Neuron (in vitro differentiated cells): ENCODE data around the gene TRPM3.

ENCODE experiments used
- H2AFZ ChIP-seq: one replicate; pipeline ENCODE4 v1.6.1; 2013; ENCODE audit warnings: low read depth, mild to moderate bottlenecking, inconsistent platforms, low read length, moderate library complexity
- H3K27me3 ChIP-seq: one replicate; pipeline ENCODE4 v1.6.1; 2013; ENCODE audit warnings: low read length; ENCODE audit not compliant: insufficient read depth
- H3K36me3 ChIP-seq: one replicate; pipeline ENCODE4 v1.6.1; 2013; ENCODE audit warnings: low read length; ENCODE audit not compliant: insufficient read depth
- H3K4me1 ChIP-seq: one replicate; pipeline ENCODE4 v1.6.1; 2013; ENCODE audit warnings: low read length; ENCODE audit not compliant: insufficient read depth
- H3K4me3 ChIP-seq: 2 replicates; pipeline ENCODE4 v1.5.1; 2013; ENCODE audit warnings: mild to moderate bottlenecking, low read length, moderate library complexity
- H3K9me3 ChIP-seq: one replicate; pipeline ENCODE4 v1.6.1; 2013; ENCODE audit warnings: low read length

The TRPM3 gene

GRCh38 chr9:71121275-71122021 lies at the start of gene TRPM3:
TSS of gene TRPM3 (minus strand) at chr9:71121621. CDS start at chr9:71121354, 267 bp downstream.
- H3K4me3 ChIP-seq = peak within 1 kb of the TSS; percentile 58

GRCh38 chr9:71168418-71168817 lies 47.0 kb upstream of the TRPM3 start:
- Histone ChIP-seq H3K36me3 (no peaks in the 10 kb centered on the region), H2AFZ (no peak overlapping the region), H3K4me1 (no peaks in the 10 kb centered on the region), H3K4me3 (no peak overlapping the region), H3K9me3 (no peaks in the 10 kb centered on the region), H3K27me3 (no peaks in the 10 kb centered on the region)

More at GRCh38 chr9:71121275-71122021, at the start of gene TRPM3:
- H3K9me3 ChIP-seq = no peaks in the 10 kb centered on the region
- H2AFZ ChIP-seq = peak within 1 kb of the TSS; percentile 82
- peaks cover 39% of the 10 kb centered on the region for H3K4me1 ChIP-seq
- no peaks in the 10 kb centered on the region for H3K36me3 ChIP-seq
- H3K27me3 ChIP-seq = no peaks in the 10 kb centered on the region

- Histone ChIP-seq H3K4me1 (no peaks in the 10 kb centered on the region), H3K4me3 (no peak overlapping the region), H2AFZ (no peak overlapping the region), H3K27me3 (no peaks in the 10 kb centered on the region), H3K36me3 (no peaks in the 10 kb centered on the region), H3K9me3 (no peaks in the 10 kb centered on the region)
Observed at GRCh38 chr9:71162126-71162525, 40.7 kb upstream of the TRPM3 start.

GRCh38 chr9:71157731-71158130 lies 36.3 kb upstream of the TRPM3 start:
- no peaks in the 10 kb centered on the region for H3K9me3 ChIP-seq

GRCh38 chr9:71147368-71147767 lies 25.9 kb upstream of the TRPM3 start:
- Histone ChIP-seq H2AFZ (no peak overlapping the region), H3K27me3 (no peaks in the 10 kb centered on the region), H3K4me1 (peaks cover 14% of the 10 kb centered on the region), H3K36me3 (no peaks in the 10 kb centered on the region), H3K9me3 (peaks cover 2% of the 10 kb centered on the region), H3K4me3 (no peak overlapping the region)

More at GRCh38 chr9:71157731-71158130, 36.3 kb upstream of the TRPM3 start:
- no peaks in the 10 kb centered on the region for H3K27me3 ChIP-seq
- H3K4me3 ChIP-seq = no peak overlapping the region
- no peak overlapping the region for H2AFZ ChIP-seq
- no peaks in the 10 kb centered on the region for H3K36me3 ChIP-seq
- H3K4me1 ChIP-seq = no peaks in the 10 kb centered on the region

GRCh38 chr9:71146511-71146910 lies 25.1 kb upstream of the TRPM3 start:
- H3K9me3 ChIP-seq = peaks cover 2% of the 10 kb centered on the region
- peaks cover 14% of the 10 kb centered on the region for H3K4me1 ChIP-seq
- no peaks in the 10 kb centered on the region for H3K27me3 ChIP-seq
- no peak overlapping the region for H3K4me3 ChIP-seq
- no peak overlapping the region for H2AFZ ChIP-seq
- H3K36me3 ChIP-seq = no peaks in the 10 kb centered on the region

- Histone ChIP-seq H2AFZ (no peak overlapping the region), H3K27me3 (no peaks in the 10 kb centered on the region), H3K4me1 (peaks cover 14% of the 10 kb centered on the region), H3K36me3 (no peaks in the 10 kb centered on the region), H3K4me3 (no peak overlapping the region), H3K9me3 (peaks cover 2% of the 10 kb centered on the region)
Observed at GRCh38 chr9:71145179-71145578, 23.8 kb upstream of the TRPM3 start.

GRCh38 chr9:71144495-71144894 lies 23.1 kb upstream of the TRPM3 start:
- Histone ChIP-seq H3K36me3 (no peaks in the 10 kb centered on the region), H2AFZ (no peak overlapping the region), H3K4me1 (peaks cover 14% of the 10 kb centered on the region), H3K27me3 (no peaks in the 10 kb centered on the region), H3K4me3 (no peak overlapping the region), H3K9me3 (peaks cover 2% of the 10 kb centered on the region)

GRCh38 chr9:71136696-71137095 lies 15.3 kb upstream of the TRPM3 start:
- no peak overlapping the region for H3K4me3 ChIP-seq
- no peak overlapping the region for H2AFZ ChIP-seq
- H3K4me1 ChIP-seq = no peaks in the 10 kb centered on the region
- H3K9me3 ChIP-seq = no peaks in the 10 kb centered on the region
- H3K36me3 ChIP-seq = no peaks in the 10 kb centered on the region
- no peaks in the 10 kb centered on the region for H3K27me3 ChIP-seq

- no peaks in the 10 kb centered on the region for H3K36me3 ChIP-seq
- no peak overlapping the region for H3K4me3 ChIP-seq
- no peaks in the 10 kb centered on the region for H3K9me3 ChIP-seq
- H3K27me3 ChIP-seq = no peaks in the 10 kb centered on the region
- H3K4me1 ChIP-seq = no peaks in the 10 kb centered on the region
- H2AFZ ChIP-seq = no peak overlapping the region
Observed at GRCh38 chr9:71131145-71131544, 9.7 kb upstream of the TRPM3 start.

- Histone ChIP-seq H3K4me1 (no peaks in the 10 kb centered on the region), H3K9me3 (no peaks in the 10 kb centered on the region), H3K36me3 (no peaks in the 10 kb centered on the region), H2AFZ (no peak overlapping the region), H3K4me3 (no peak overlapping the region), H3K27me3 (no peaks in the 10 kb centered on the region)
Observed at GRCh38 chr9:71130521-71130920, 9.1 kb upstream of the TRPM3 start.

GRCh38 chr9:71128796-71129195 lies 7.4 kb upstream of the TRPM3 start:
- no peaks in the 10 kb centered on the region for H3K36me3 ChIP-seq
- no peak overlapping the region for H3K4me3 ChIP-seq
- H3K27me3 ChIP-seq = no peaks in the 10 kb centered on the region
- H2AFZ ChIP-seq = no peak overlapping the region
- H3K9me3 ChIP-seq = no peaks in the 10 kb centered on the region
- peaks cover 8% of the 10 kb centered on the region for H3K4me1 ChIP-seq

GRCh38 chr9:71127301-71127700 lies 5.9 kb upstream of the TRPM3 start:
- no peak overlapping the region for H3K4me3 ChIP-seq
- H2AFZ ChIP-seq = no peak overlapping the region
- H3K27me3 ChIP-seq = no peaks in the 10 kb centered on the region
- no peaks in the 10 kb centered on the region for H3K9me3 ChIP-seq
- peaks cover 13% of the 10 kb centered on the region for H3K4me1 ChIP-seq
- H3K36me3 ChIP-seq = no peaks in the 10 kb centered on the region

GRCh38 chr9:71122421-71122820 lies 1.0 kb upstream of the TRPM3 start:
- no peaks in the 10 kb centered on the region for H3K27me3 ChIP-seq
- peak overlapping the region; percentile 82 for H2AFZ ChIP-seq
- H3K4me1 ChIP-seq = peaks cover 39% of the 10 kb centered on the region
- no peaks in the 10 kb centered on the region for H3K36me3 ChIP-seq
- H3K4me3 ChIP-seq = peak overlapping the region; percentile 58
- no peaks in the 10 kb centered on the region for H3K9me3 ChIP-seq
